ENCODE results near the gene DCP1B. TPM values are rescaled to one million over a fixed set of nuclear protein-coding genes. Genes with fewer than 3 reads are reported as not detected.

Gene DCP1B
- total and polyA plus RNA-seq, 2 donors from 2014 or later = 11.3 to 15.0 TPM

GRCh38 chr12:1977109-1977508 is 27.1 kb downstream of the DCP1B start:
- Histone ChIP-seq H3K9me3 (ENCODE audit: control insufficient read depth in 2 of 3, insufficient read depth in 1 of 3, low read length in 3 of 3) (no peaks in the 10 kb centered on the region), H3K27me3 (ENCODE audit: control insufficient read depth, insufficient read depth, low read length) (no peaks in the 10 kb centered on the region), H3K4me3 (ENCODE audit: low read length in 3 of 3) (no peak overlapping the region), H3K9ac (ENCODE audit: low read length in 3 of 3) (no peak overlapping the region), H3K36me3 (ENCODE audit: control insufficient read depth in 2 of 3, insufficient read depth in 3 of 3, low read length in 3 of 3) (no peaks in the 10 kb centered on the region), H3K27ac (ENCODE audit: low read depth in 2 of 2, low read length in 2 of 2) (no peak overlapping the region), H3K4me1 (ENCODE audit: control insufficient read depth in 2 of 3, insufficient read depth in 2 of 3, low read depth in 1 of 3, low read length in 3 of 3) (peaks cover 0 to 7% (median 0%) of the 10 kb centered on the region in 3 donors)
- DNase-seq (no peak), FAIRE-seq (no peak)
- no peak for TF ChIP-seq CTCF (IDR thresholded peaks at IDR 0.05; ENCODE audit: borderline replicate concordance, extremely low read depth, insufficient read depth)
- intact Hi-C loops (cut with DNase I) = no loop called here

DNA sequence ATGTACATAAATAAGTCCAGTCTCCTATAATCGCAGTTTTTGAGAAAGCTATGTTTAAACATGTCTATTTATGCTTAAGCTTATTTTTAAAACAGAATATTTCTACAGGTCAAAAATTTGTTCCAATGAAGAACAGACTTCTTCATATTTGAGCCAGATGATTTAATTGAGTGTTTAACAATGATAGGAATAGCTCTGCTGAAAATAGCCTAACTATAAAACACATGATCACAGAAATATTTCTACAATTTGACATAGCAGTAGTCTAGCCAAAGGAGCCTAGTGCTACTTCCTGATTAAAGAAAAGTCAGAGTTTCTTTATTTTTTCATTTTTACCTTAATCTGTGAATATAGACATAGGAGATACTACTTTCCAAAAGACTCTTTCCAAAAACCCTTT is 29.4 kb downstream of the DCP1B start:
- Histone ChIP-seq H3K4me3 (ENCODE audit: low read length in 3 of 3) (no peak overlapping the region), H3K27me3 (ENCODE audit: control insufficient read depth, insufficient read depth, low read length) (no peaks in the 10 kb centered on the region), H3K9me3 (ENCODE audit: control insufficient read depth in 2 of 3, insufficient read depth in 1 of 3, low read length in 3 of 3) (no peaks in the 10 kb centered on the region), H3K36me3 (ENCODE audit: control insufficient read depth in 2 of 3, insufficient read depth in 3 of 3, low read length in 3 of 3) (no peaks in the 10 kb centered on the region), H3K4me1 (ENCODE audit: control insufficient read depth in 2 of 3, insufficient read depth in 2 of 3, low read depth in 1 of 3, low read length in 3 of 3) (peaks cover 0 to 8% (median 0%) of the 10 kb centered on the region in 3 donors), H3K9ac (ENCODE audit: low read length in 3 of 3) (no peak overlapping the region), H3K27ac (ENCODE audit: low read depth in 2 of 2, low read length in 2 of 2) (no peak overlapping the region)
- intact Hi-C loops (cut with DNase I) = no loop called here
- DNase-seq = no peak
- FAIRE-seq = no peak
- no peak for TF ChIP-seq CTCF (IDR thresholded peaks at IDR 0.05; ENCODE audit: borderline replicate concordance, extremely low read depth, insufficient read depth)

DNA sequence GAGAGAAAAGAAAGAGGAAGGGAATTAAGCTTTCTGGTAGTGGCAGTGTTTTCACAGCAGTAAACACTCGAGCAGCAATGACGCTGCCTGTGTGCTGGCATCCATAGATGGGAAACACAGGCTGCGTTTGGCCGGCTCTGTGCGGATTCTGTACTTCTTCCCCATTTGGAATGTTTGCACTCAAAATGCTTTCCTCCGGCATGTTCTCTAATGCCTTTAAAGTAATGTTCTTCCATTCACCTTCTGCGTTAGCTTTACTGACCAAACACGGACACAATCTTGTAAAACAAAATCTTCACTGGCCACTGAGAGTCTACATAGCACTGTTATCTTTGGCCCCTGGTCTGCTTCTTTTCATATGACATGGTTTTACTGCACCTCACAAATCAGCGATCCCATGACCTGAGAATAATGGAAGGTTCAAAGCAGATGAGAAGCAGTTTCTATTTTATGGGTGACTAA is 31.4 kb downstream of the DCP1B start:
- H3K4me1 ChIP-seq (ENCODE audit: control insufficient read depth in 2 of 3, insufficient read depth in 2 of 3, low read depth in 1 of 3, low read length in 3 of 3) = peaks cover 0 to 5% (median 0%) of the 10 kb centered on the region in 3 donors
- peak overlapping the region in 2 of 3 donors; percentile 8 to 9 for H3K4me3 ChIP-seq (ENCODE audit: low read length in 3 of 3)
- H3K36me3 ChIP-seq (ENCODE audit: control insufficient read depth in 2 of 3, insufficient read depth in 3 of 3, low read length in 3 of 3) = no peaks in the 10 kb centered on the region
- peak in 3 of 5 donors; percentile 44 to 79 (median 55) for DNase-seq
- FAIRE-seq = no peak
- H3K27ac ChIP-seq (ENCODE audit: low read depth in 2 of 2, low read length in 2 of 2) = peak overlapping the region; percentile 16 to 68
- intact Hi-C loops (cut with DNase I) = no loop called here
- no peaks in the 10 kb centered on the region for H3K9me3 ChIP-seq (ENCODE audit: control insufficient read depth in 2 of 3, insufficient read depth in 1 of 3, low read length in 3 of 3)
- TF ChIP-seq CTCF (IDR thresholded peaks at IDR 0.05; ENCODE audit: borderline replicate concordance, extremely low read depth, insufficient read depth) = no peak
- H3K9ac ChIP-seq (ENCODE audit: low read length in 3 of 3) = peak overlapping the region in 1 of 3 donors; percentile 17
- no peaks in the 10 kb centered on the region for H3K27me3 ChIP-seq (ENCODE audit: control insufficient read depth, insufficient read depth, low read length)

- peaks cover 0 to 5% (median 0%) of the 10 kb centered on the region in 3 donors for H3K4me1 ChIP-seq (ENCODE audit: control insufficient read depth in 2 of 3, insufficient read depth in 2 of 3, low read depth in 1 of 3, low read length in 3 of 3)
- no peak for TF ChIP-seq CTCF (IDR thresholded peaks at IDR 0.05; ENCODE audit: borderline replicate concordance, extremely low read depth, insufficient read depth)
- no peak overlapping the region for H3K4me3 ChIP-seq (ENCODE audit: low read length in 3 of 3)
- peak overlapping the region in 1 of 3 donors; percentile 17 for H3K9ac ChIP-seq (ENCODE audit: low read length in 3 of 3)
- intact Hi-C loops (cut with DNase I) = no loop called here
- H3K27me3 ChIP-seq (ENCODE audit: control insufficient read depth, insufficient read depth, low read length) = no peaks in the 10 kb centered on the region
- H3K9me3 ChIP-seq (ENCODE audit: control insufficient read depth in 2 of 3, insufficient read depth in 1 of 3, low read length in 3 of 3) = no peaks in the 10 kb centered on the region
- H3K36me3 ChIP-seq (ENCODE audit: control insufficient read depth in 2 of 3, insufficient read depth in 3 of 3, low read length in 3 of 3) = no peaks in the 10 kb centered on the region
- no peak for FAIRE-seq
- peak overlapping the region; percentile 16 to 68 for H3K27ac ChIP-seq (ENCODE audit: low read depth in 2 of 2, low read length in 2 of 2)
- DNase-seq = no peak
These were observed 32.0 kb downstream of the DCP1B start for GRCh38 chr12:1972260-1972659.
